GM21619 (cell line): ENCODE data around the gene TIAM2.
"Not testable (repeated sequence)": the region's sequence is repeated elsewhere in the genome, so short reads cannot be mapped to it uniquely, and the experiment has no call there.

Source experiments
- ATAC-seq: cut with Tn5 transposase; IDR thresholded peaks from one replicate; pipeline ENCODE4 v1.9.1; 2021; ENCODE audit not compliant: unreplicated experiment

The TIAM2 gene

GRCh38 chr6:154995254-154996015 lies at the start of gene TIAM2:
Gene TIAM2 (plus strand): TSS chr6:154995315. CDS start chr6:155129224, 133,909 bp downstream.
- no peak for ATAC-seq

GRCh38 chr6:154950979-154951344 lies 44.2 kb upstream of the TIAM2 start:
- no peak for ATAC-seq

- peak; percentile 81 for ATAC-seq
Measured at GRCh38 chr6:154951345-154952200, 43.5 kb upstream of the TIAM2 start.

- ATAC-seq = no peak
Measured at GRCh38 chr6:154953644-154954043, 41.5 kb upstream of the TIAM2 start.

GRCh38 chr6:154954347-154954746 lies 40.8 kb upstream of the TIAM2 start:
- ATAC-seq = no peak

- ATAC-seq = no peak
Measured at GRCh38 chr6:154956771-154957522, 38.2 kb upstream of the TIAM2 start.

GRCh38 chr6:154958469-154958868 lies 36.6 kb upstream of the TIAM2 start:
- no peak for ATAC-seq

GRCh38 chr6:154960299-154960843 lies 34.7 kb upstream of the TIAM2 start:
- ATAC-seq = no peak

GRCh38 chr6:154960854-154961530 lies 34.1 kb upstream of the TIAM2 start:
- ATAC-seq = no peak

- ATAC-seq = no peak
Measured at GRCh38 chr6:154962753-154963152, 32.4 kb upstream of the TIAM2 start.

GRCh38 chr6:154966065-154966770 lies 28.9 kb upstream of the TIAM2 start:
- not testable (repeated sequence) for ATAC-seq

GRCh38 chr6:154969796-154970195 lies 25.3 kb upstream of the TIAM2 start:
- ATAC-seq = no peak

GRCh38 chr6:154974485-154975149 lies 20.5 kb upstream of the TIAM2 start:
- no peak for ATAC-seq

GRCh38 chr6:154977588-154977987 lies 17.5 kb upstream of the TIAM2 start:
- ATAC-seq = no peak

- ATAC-seq = no peak
Measured at GRCh38 chr6:154980273-154981078, 14.6 kb upstream of the TIAM2 start.

- peak; percentile 87 for ATAC-seq
Measured at GRCh38 chr6:154981079-154981870, 13.8 kb upstream of the TIAM2 start.

GRCh38 chr6:154984146-154984545 lies 11.0 kb upstream of the TIAM2 start:
- no peak for ATAC-seq

- no peak for ATAC-seq
Measured at GRCh38 chr6:154986787-154987235, 8.3 kb upstream of the TIAM2 start.
